Left lung (tissue), 14 donors: ENCODE measurements around the gene SMPDL3A. TPM values are rescaled to one million over a fixed set of nuclear protein-coding genes. Genes with fewer than 3 reads are reported as not detected.
"Not testable (repeated sequence)": the region's sequence is repeated elsewhere in the genome, so short reads cannot be mapped to it uniquely, and the experiment has no call there.

Experiments
- ATAC-seq: fragments of 200-7000 bp; cut with Tn5 transposase; one replicate; pipeline ENCODE4 v1.9.1; 2020; ENCODE audit warnings: moderate library complexity
- DNase-seq, 4 donors: peaks; one replicate each; pipeline ENCODE4 v3.0.0-alpha.2; 2013 to 2020
- H3K27ac ChIP-seq, 2 donors: fragments of 200-600 bp; sonication (generic) in 1 of 2; one replicate each; pipeline versions ENCODE4 v1.5.0 to v1.8.0; 2020 to 2021
- H3K27me3 ChIP-seq, 2 donors: fragments of 200-600 bp; sonication (generic) in 1 of 2; one replicate each; pipeline versions ENCODE4 v1.5.0 to v1.8.0; 2020 to 2021
- H3K36me3 ChIP-seq, 2 donors: fragments of 200-600 bp; sonication (generic) in 1 of 2; one replicate each; pipeline versions ENCODE4 v1.5.0 to v1.8.0; 2020 to 2021
- H3K4me1 ChIP-seq, 2 donors: fragments of 200-600 bp; one replicate each; pipeline ENCODE4 v1.8.0; 2021
- H3K4me3 ChIP-seq, 2 donors: fragments of 200-600 bp; sonication (generic) in 1 of 2; one replicate each; pipeline versions ENCODE4 v1.5.0 to v1.8.0; 2020 to 2021; ENCODE audit warnings: mild to moderate bottlenecking in 1 of 2
- H3K9me3 ChIP-seq, 2 donors: fragments of 200-600 bp; sonication (generic) in 1 of 2; one replicate each; pipeline versions ENCODE4 v1.5.0 to v1.8.0; 2020 to 2021
- intact Hi-C, 2 donors: fragments of 100-400 bp; cut with DNase I; formaldehyde crosslinking; loops; one replicate each; pipeline versions ENCODE4 v1.11.2 to v1.14.2; 2022
- long read RNA-seq, 12 donors: library from polyadenylated mRNA in 2 of 12; unstranded in 2 of 12; transcript quantifications; one replicate each; pipeline ENCODE4 v2.0.0 and lab custom pipeline, GENCODE V29; 2019 to 2026
- polyA plus RNA-seq, 6 donors: library from polyadenylated mRNA; unstranded; fragments of 120-200 nt; gene quantifications; one replicate each; pipeline ENCODE4 v1.2.1, GENCODE V29; 2013; ENCODE audit not compliant: insufficient read length in 6 of 6
- total RNA-seq, 2 donors: library from RNA; stranded (reverse); fragmentation: NEBNext Ultra II Directional; extraction: Animal tissue kit (Norgen Biotek cat#: 25700); gene quantifications; one replicate each; pipeline ENCODE4 v1.2.1, GENCODE V29; 2021
- TF ChIP-seq, protein P1 (sequence below), 2 donors: fragments of 200-600 bp; sonication (generic) in 1 of 2; IDR thresholded peaks; one replicate each; pipeline versions ENCODE4 v1.5.0 to v1.8.0; 2021; ENCODE audit warnings: antibody characterized with exemption in 2 of 2
- donor health status: DM: no; HTN: yes; CAD: no.
- donor health status: DM: no; HTN: no; CAD: no.

The SMPDL3A gene, protein sequence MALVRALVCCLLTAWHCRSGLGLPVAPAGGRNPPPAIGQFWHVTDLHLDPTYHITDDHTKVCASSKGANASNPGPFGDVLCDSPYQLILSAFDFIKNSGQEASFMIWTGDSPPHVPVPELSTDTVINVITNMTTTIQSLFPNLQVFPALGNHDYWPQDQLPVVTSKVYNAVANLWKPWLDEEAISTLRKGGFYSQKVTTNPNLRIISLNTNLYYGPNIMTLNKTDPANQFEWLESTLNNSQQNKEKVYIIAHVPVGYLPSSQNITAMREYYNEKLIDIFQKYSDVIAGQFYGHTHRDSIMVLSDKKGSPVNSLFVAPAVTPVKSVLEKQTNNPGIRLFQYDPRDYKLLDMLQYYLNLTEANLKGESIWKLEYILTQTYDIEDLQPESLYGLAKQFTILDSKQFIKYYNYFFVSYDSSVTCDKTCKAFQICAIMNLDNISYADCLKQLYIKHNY
- total RNA-seq (10 to 100 TPM; 27.4 to 30.6 TPM), polyA plus RNA-seq (10 to 100 TPM; 37.1 to 56.4 (median 43.3) TPM)
- long read RNA-seq, donor 1, partial matches to known transcripts = 0 of 10 reads
- long read RNA-seq, donor 1, other reads (novel, unspliced or antisense) = 5 of 10 reads
- long read RNA-seq, donor 2, partial matches to known transcripts = 0 of 8 reads
- long read RNA-seq, donor 2, other reads (novel, unspliced or antisense) = 6 of 8 reads
- long read RNA-seq, donor 3, transcript SMPDL3A-201 (8 exons, 1,851 nt) = major isoform, 5 of 49 reads
- long read RNA-seq, donor 3, partial matches to known transcripts = 40 of 49 reads
- long read RNA-seq, donor 3, other reads (novel, unspliced or antisense) = 0 of 49 reads
- long read RNA-seq, donor 4, transcript SMPDL3A-201 (8 exons, 1,851 nt) = major isoform, 7 of 15 reads
- long read RNA-seq, donor 4, partial matches to known transcripts = 1 of 15 reads
- long read RNA-seq, donor 4, other reads (novel, unspliced or antisense) = 4 of 15 reads
- long read RNA-seq, donor 5, transcript SMPDL3A-201 (8 exons, 1,851 nt) = major isoform, 7 of 18 reads
- long read RNA-seq, donor 5, partial matches to known transcripts = 0 of 18 reads
- long read RNA-seq, donor 5, other reads (novel, unspliced or antisense) = 7 of 18 reads
- long read RNA-seq, donor 6, transcript SMPDL3A-201 (8 exons, 1,851 nt) = major isoform, 7 of 56 reads
- long read RNA-seq, donor 6, partial matches to known transcripts = 46 of 56 reads
- long read RNA-seq, donor 6, other reads (novel, unspliced or antisense) = 0 of 56 reads
- long read RNA-seq, donor 7, partial matches to known transcripts = 43 of 49 reads
- long read RNA-seq, donor 7, other reads (novel, unspliced or antisense) = 5 of 49 reads
- long read RNA-seq, donor 8, transcript SMPDL3A-201 (8 exons, 1,851 nt) = major isoform, 5 of 15 reads
- long read RNA-seq, donor 8, partial matches to known transcripts = 5 of 15 reads
- long read RNA-seq, donor 8, other reads (novel, unspliced or antisense) = 0 of 15 reads
- long read RNA-seq, donor 9 = 0 reads
- long read RNA-seq, donor 10, partial matches to known transcripts = 0 of 3 reads
- long read RNA-seq, donor 10, other reads (novel, unspliced or antisense) = 1 of 3 reads
- long read RNA-seq, donor 11, partial matches to known transcripts = 16 of 16 reads
- long read RNA-seq, donor 11, other reads (novel, unspliced or antisense) = 0 of 16 reads
- long read RNA-seq, donor 12, partial matches to known transcripts = 0 of 6 reads
- long read RNA-seq, donor 12, other reads (novel, unspliced or antisense) = 0 of 6 reads

DNA sequence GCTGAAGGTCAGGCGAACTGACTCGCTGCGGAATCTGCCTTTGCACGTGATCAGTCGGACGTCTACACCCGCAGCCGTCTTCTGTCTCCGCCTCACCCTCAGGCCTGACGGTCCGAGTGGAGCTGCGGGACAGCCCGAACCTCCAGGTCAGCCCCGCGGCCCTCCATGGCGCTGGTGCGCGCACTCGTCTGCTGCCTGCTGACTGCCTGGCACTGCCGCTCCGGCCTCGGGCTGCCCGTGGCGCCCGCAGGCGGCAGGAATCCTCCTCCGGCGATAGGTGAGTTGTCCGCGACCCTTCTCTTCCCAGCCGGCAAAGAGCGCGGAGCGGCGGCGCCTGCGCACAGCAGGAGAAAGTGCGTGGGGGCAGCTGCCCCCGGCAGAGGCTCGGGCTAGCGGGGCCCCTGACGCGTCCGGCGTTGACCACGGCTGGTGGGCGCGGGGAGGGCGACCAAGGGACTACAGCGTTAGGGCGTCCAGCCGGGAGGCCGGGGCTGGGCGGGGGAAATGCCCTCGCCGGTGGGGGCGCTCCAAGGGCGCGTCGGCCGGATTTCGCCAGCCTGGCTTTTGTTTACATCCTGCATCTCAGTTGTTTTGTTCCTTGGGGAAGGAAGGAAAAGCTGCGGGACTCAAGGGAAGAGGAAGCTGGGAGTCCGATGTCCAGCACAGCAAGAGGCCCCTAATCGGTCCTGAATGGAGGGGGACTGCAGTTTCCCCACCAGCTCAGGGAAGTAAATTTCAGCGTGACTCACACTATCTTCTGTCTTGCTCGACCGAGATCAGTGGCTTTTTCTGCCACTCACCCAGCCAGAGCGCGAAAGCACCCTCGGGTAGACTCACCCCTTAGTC is at the start of gene SMPDL3A:
Gene SMPDL3A, plus strand, starts transcription at position 77 of the 846 bp plus-strand sequence. Its CDS starts 89 bp downstream, at position 166.
- Histone ChIP-seq H3K36me3 (no peaks in the 10 kb centered on the region), H3K4me3 (peak within 1 kb of the TSS; percentile 58 to 82), H3K4me1 (peaks cover 6 to 39% of the 10 kb centered on the region in 2 donors), H3K9me3 (no peaks in the 10 kb centered on the region), H3K27ac (peak within 1 kb of the TSS; percentile 97 to 98), H3K27me3 (peaks cover 0 to 23% of the 10 kb centered on the region in 2 donors)
- intact Hi-C loops = no loop called here
- TF ChIP-seq, protein P1, sequence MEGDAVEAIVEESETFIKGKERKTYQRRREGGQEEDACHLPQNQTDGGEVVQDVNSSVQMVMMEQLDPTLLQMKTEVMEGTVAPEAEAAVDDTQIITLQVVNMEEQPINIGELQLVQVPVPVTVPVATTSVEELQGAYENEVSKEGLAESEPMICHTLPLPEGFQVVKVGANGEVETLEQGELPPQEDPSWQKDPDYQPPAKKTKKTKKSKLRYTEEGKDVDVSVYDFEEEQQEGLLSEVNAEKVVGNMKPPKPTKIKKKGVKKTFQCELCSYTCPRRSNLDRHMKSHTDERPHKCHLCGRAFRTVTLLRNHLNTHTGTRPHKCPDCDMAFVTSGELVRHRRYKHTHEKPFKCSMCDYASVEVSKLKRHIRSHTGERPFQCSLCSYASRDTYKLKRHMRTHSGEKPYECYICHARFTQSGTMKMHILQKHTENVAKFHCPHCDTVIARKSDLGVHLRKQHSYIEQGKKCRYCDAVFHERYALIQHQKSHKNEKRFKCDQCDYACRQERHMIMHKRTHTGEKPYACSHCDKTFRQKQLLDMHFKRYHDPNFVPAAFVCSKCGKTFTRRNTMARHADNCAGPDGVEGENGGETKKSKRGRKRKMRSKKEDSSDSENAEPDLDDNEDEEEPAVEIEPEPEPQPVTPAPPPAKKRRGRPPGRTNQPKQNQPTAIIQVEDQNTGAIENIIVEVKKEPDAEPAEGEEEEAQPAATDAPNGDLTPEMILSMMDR (IDR thresholded peaks at IDR 0.05) = peak; percentile 12 to 36
- peak; percentile 79 for ATAC-seq
- peak; percentile 83 to 93 (median 85) for DNase-seq

DNA sequence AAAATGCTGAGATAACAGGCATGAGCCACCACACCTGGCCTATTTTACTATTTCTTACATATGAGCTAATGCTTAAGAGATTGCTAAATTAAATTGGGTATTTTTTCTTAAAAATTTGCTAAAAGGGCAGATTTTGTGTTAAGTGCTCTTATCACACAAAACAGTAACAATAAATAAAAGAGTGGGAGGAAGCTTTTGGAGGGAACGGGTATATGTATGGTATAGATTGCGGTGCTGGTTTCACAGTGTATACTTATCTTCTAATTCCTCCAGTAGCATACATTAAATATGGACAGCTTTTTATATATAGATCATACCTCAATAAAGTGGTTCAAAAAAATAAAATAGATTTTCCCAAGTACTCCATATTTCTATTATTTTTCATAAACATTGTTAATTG is 49.0 kb upstream of the SMPDL3A start:
- DNase-seq (no peak), ATAC-seq (no peak)
- TF ChIP-seq, protein P1 (IDR thresholded peaks at IDR 0.05) = no peak
- intact Hi-C loops = no loop called here
- Histone ChIP-seq H3K4me1 (no peaks in the 10 kb centered on the region), H3K27me3 (no peaks in the 10 kb centered on the region), H3K27ac (no peak overlapping the region), H3K36me3 (no peaks in the 10 kb centered on the region), H3K9me3 (no peaks in the 10 kb centered on the region), H3K4me3 (no peak overlapping the region)

DNA sequence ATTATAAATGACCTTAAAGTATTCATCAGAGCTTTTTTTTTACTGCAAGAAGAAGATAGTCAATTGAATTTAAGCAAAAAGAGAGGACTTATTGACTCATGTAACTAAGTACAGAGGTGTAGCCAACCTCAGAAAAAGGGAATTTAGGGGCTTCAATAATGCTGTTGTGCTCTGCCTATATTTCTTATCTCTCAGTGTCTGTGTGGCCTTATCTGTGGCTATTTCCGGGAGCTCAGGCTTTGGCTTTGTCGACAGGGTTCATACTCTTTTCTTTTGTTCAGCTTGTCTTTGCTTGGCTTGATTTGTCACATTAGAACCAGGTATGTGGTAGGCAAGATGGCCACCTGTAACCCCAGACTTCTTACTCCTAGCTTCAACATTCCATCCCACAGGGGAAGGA is 48.1 kb upstream of the SMPDL3A start:
- DNase-seq (no peak), ATAC-seq (no peak)
- H3K27me3 ChIP-seq = no peaks in the 10 kb centered on the region
- H3K9me3 ChIP-seq = no peaks in the 10 kb centered on the region
- intact Hi-C loops = no loop called here
- H3K4me3 ChIP-seq = no peak overlapping the region
- no peaks in the 10 kb centered on the region for H3K4me1 ChIP-seq
- TF ChIP-seq, protein P1 (IDR thresholded peaks at IDR 0.05) = no peak
- no peak overlapping the region for H3K27ac ChIP-seq
- no peaks in the 10 kb centered on the region for H3K36me3 ChIP-seq

DNA sequence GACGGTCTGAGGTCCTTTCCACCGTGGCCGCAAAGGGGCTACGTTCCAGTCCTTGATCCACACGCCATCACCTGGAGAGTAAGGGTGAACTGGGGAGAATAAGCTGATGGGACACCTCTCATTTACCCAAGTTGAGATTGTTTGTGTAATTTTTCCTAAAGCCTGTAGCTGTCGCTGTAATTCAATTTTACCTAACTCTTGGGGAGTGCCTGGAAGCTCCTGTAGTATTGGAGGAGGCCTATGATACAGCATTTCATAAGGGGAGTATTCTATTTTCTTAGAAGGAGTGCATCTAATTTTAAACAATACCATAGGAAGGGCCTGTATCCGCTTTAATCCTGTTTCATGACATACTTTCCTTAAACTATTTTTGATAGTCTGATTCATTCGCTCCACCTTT is 44.8 kb upstream of the SMPDL3A start:
- DNase-seq, H3K9me3 ChIP-seq, H3K4me1 ChIP-seq, intact Hi-C loops, H3K4me3 ChIP-seq, H3K36me3 ChIP-seq, H3K27me3 ChIP-seq: not testable (repeated sequence)
- ATAC-seq = peak; percentile 73
- TF ChIP-seq, protein P1 (IDR thresholded peaks at IDR 0.05) = peak; percentile 25 to 36
- peak overlapping the region in 1 of 2 donors; percentile 48 for H3K27ac ChIP-seq

DNA sequence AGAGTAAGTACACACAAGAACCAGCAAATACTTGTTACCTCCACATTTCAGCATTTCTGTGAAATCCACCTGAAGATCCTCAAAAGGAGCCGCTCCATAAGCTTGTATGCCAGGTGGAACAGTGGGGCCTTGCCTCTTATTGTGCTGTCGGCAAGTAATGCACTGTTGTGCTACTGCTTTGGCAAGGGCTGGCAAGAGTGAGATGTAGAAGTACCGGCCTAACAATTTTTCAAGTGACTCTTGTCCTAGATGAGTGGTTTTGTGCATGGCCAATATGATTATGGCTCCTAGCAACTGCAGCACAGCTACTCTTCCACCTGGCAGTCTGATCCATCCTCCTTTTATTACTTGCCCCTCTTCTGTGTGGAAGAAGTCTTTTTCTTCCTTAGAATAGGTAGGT is 44.2 kb upstream of the SMPDL3A start:
- H3K36me3 ChIP-seq, intact Hi-C loops, H3K27me3 ChIP-seq, H3K9me3 ChIP-seq, H3K4me3 ChIP-seq: not testable (repeated sequence)
- Histone ChIP-seq H3K27ac (peak overlapping the region in 1 of 2 donors; percentile 48), H3K4me1 (peaks cover 0 to 14% of the 10 kb centered on the region in 2 donors)
- peak; percentile 80 for ATAC-seq
- peak in 2 of 4 donors; percentile 66 to 71 for DNase-seq
